A673 (cell line): ENCODE data around the gene FES. TPM values are rescaled to one million over a fixed set of nuclear protein-coding genes. Genes with fewer than 3 reads are reported as not detected.

Experiments used
- BruUV-seq: library from RNA; stranded (reverse); fragments of 400-500 nt; replicated peaks from 2 replicates; lab custom pipeline; 2021; lab: Mats Ljungman, UMichigan
- CTCF ChIA-PET: fragments of 300-600 bp; sonication (Branson Sonifier 250); formaldehyde crosslinking; loops from one replicate; lab custom pipeline; 2022; ENCODE audit warnings: antibody characterized with exemption; lab: Charles Lee
- POLR2A ChIA-PET: fragments of 300-600 bp; sonication (Branson Sonifier 250); formaldehyde crosslinking; loops from one replicate; lab custom pipeline; 2022; ENCODE audit warnings: antibody characterized with exemption; ENCODE audit not compliant: low non-redundant PET; lab: Charles Lee
- DNase-seq: peaks from one replicate; pipeline ENCODE4 v3.0.0-alpha.2; 2015; ENCODE audit warnings: low spot score
- H3K27ac ChIP-seq: fragments of 200-600 bp; sonication (generic); 2 replicates; pipeline ENCODE4 v1.5.1; 2016; ENCODE audit warnings: mixed run types, low read depth, mild to moderate bottlenecking, mixed read lengths, antibody characterized with exemption, low read length; ENCODE audit not compliant: poor library complexity, severe bottlenecking
- H3K27me3 ChIP-seq: fragments of 200-600 bp; sonication (generic); replicated peaks from 2 replicates; pipeline ENCODE4 v1.6.1; 2017; ENCODE audit warnings: mixed run types, low read depth, mild to moderate bottlenecking, mixed read lengths, antibody characterized with exemption, low read length; ENCODE audit not compliant: insufficient read depth, poor library complexity
- H3K36me3 ChIP-seq: fragments of 200-600 bp; sonication (generic); 2 replicates; pipeline ENCODE4 v1.6.1; 2016; ENCODE audit warnings: mixed run types, mild to moderate bottlenecking, mixed read lengths, antibody characterized with exemption, low read length; ENCODE audit not compliant: insufficient read depth, poor library complexity, severe bottlenecking
- H3K4me1 ChIP-seq: fragments of 200-600 bp; sonication (generic); 2 replicates; pipeline ENCODE4 v1.6.1; 2017; ENCODE audit warnings: mixed run types, mild to moderate bottlenecking, mixed read lengths, antibody characterized with exemption, low read length; ENCODE audit not compliant: insufficient read depth, poor library complexity, severe bottlenecking
- H3K4me3 ChIP-seq: fragments of 200-600 bp; sonication (generic); 2 replicates; pipeline ENCODE4 v1.5.1; 2016; ENCODE audit warnings: low read depth, mixed run types, mild to moderate bottlenecking, mixed read lengths, low read length; ENCODE audit not compliant: poor library complexity, severe bottlenecking
- H3K9me3 ChIP-seq: fragments of 200-600 bp; sonication (generic); 2 replicates; pipeline ENCODE4 v1.6.1; 2016; ENCODE audit warnings: mixed run types, low read depth, mild to moderate bottlenecking, mixed read lengths, antibody characterized with exemption, low read length; ENCODE audit not compliant: poor library complexity, severe bottlenecking
- EZH2 ChIP-seq: fragments of 200-600 bp; sonication (generic); IDR thresholded peaks from 2 replicates; pipeline ENCODE4 v1.6.1; 2017; ENCODE audit warnings: borderline replicate concordance, low read depth, mild to moderate bottlenecking, mixed read lengths, antibody characterized with exemption, low read length; ENCODE audit not compliant: poor library complexity, severe bottlenecking
- intact Hi-C: fragments of 100-400 bp; cut with micrococcal nuclease; formaldehyde crosslinking; loops from one replicate; pipeline ENCODE4 v1.10.0; 2022; ENCODE audit not compliant: unreplicated experiment
- total RNA-seq: library from RNA; stranded (reverse); gene quantifications from 2 replicates; pipeline ENCODE4 v1.2.3, GENCODE V29; 2021
- TF ChIP-seq, protein P1 (sequence below): fragments of 300-800, 200-600 bp; sonication (generic); conservative IDR thresholded peaks from 2 replicates; pipeline ENCODE4 v1.5.1; 2017; ENCODE audit warnings: low read depth, mild to moderate bottlenecking, antibody characterized with exemption, low read length, moderate library complexity, mixed read lengths

The FES gene
- total RNA-seq, 1 experiment from 2014 or later: 3.8 TPM

DNA sequence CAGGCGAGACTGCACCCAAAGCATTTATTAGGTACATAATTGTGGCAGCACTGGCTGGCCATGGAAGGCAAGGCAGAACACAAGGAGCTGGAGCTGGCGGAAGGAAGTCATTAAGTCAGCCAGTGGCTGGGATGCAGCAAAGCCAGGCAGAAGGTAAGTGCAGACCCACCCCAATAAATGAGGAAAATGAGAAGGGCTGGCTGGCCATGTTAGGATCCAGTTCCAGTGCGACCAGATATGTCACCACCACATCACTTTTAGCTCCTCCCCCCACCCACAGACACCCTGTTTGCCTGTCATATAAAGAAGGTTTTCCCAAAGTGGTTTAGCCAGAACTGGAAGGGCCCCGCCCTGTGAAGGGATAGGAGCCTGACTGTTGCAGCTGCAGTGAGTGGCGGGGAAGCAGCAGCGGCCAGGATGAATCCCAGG, 16.0 kb upstream of the FES start, which contains the start of gene FURIN:
FURIN (plus strand) TSS at position 328 of the 429 bp plus-strand sequence. CDS start 7,153 bp downstream, outside the sequence.
- H3K27me3 ChIP-seq: no peaks in the 10 kb centered on the region
- H3K36me3 ChIP-seq: no peaks in the 10 kb centered on the region
- H3K9me3 ChIP-seq: no peaks in the 10 kb centered on the region
- peak within 1 kb of the TSS; percentile 90 for H3K27ac ChIP-seq
- ChIA-PET CTCF (interaction anchor here (1.2 kb wide), 1 partner anchor 220 kb away, joined by 3 read pairs; no protein-coding TSS in a partner anchor), POLR2A (no interaction called here)
- DNase-seq: peak; percentile 38
- peaks cover 37% of the 10 kb centered on the region for H3K4me1 ChIP-seq
- intact Hi-C loops: no loop called here
- BruUV-seq: no TSS peak
- no peak within 1 kb of the TSS for H3K4me3 ChIP-seq
- TF ChIP-seq EZH2: no peak
- TF ChIP-seq, protein P1, sequence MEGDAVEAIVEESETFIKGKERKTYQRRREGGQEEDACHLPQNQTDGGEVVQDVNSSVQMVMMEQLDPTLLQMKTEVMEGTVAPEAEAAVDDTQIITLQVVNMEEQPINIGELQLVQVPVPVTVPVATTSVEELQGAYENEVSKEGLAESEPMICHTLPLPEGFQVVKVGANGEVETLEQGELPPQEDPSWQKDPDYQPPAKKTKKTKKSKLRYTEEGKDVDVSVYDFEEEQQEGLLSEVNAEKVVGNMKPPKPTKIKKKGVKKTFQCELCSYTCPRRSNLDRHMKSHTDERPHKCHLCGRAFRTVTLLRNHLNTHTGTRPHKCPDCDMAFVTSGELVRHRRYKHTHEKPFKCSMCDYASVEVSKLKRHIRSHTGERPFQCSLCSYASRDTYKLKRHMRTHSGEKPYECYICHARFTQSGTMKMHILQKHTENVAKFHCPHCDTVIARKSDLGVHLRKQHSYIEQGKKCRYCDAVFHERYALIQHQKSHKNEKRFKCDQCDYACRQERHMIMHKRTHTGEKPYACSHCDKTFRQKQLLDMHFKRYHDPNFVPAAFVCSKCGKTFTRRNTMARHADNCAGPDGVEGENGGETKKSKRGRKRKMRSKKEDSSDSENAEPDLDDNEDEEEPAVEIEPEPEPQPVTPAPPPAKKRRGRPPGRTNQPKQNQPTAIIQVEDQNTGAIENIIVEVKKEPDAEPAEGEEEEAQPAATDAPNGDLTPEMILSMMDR: no peak

DNA sequence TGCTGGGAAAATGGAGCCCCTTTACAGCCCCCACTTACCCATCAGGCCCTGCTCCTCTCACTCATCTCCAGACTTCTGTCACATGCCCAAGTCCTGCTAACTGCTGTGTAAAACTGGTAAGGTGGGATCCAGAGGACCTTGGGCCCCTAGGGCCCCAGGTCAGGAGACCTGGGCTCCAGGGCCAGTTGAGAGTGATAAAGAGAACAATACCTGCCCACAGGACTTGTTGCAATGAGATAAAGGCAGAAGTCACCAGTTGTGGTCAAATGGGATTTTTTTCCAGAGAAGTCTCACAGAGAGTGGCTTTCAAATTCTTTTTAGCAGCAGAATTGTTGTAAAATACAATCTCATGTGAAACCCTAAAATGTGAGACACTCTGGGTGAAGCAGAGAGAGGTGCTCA, 15.2 kb upstream of the FES start:
- Histone ChIP-seq H3K27ac (peak overlapping the region; percentile 90), H3K4me3 (no peak overlapping the region), H3K36me3 (no peaks in the 10 kb centered on the region), H3K4me1 (peaks cover 45% of the 10 kb centered on the region), H3K9me3 (no peaks in the 10 kb centered on the region), H3K27me3 (no peaks in the 10 kb centered on the region)
- DNase-seq: no peak
- ChIA-PET CTCF (no interaction called here), POLR2A (no interaction called here)
- intact Hi-C loops: no loop called here
- no TSS peak for BruUV-seq
- no peak for TF ChIP-seq EZH2
- TF ChIP-seq, protein P1: no peak

DNA sequence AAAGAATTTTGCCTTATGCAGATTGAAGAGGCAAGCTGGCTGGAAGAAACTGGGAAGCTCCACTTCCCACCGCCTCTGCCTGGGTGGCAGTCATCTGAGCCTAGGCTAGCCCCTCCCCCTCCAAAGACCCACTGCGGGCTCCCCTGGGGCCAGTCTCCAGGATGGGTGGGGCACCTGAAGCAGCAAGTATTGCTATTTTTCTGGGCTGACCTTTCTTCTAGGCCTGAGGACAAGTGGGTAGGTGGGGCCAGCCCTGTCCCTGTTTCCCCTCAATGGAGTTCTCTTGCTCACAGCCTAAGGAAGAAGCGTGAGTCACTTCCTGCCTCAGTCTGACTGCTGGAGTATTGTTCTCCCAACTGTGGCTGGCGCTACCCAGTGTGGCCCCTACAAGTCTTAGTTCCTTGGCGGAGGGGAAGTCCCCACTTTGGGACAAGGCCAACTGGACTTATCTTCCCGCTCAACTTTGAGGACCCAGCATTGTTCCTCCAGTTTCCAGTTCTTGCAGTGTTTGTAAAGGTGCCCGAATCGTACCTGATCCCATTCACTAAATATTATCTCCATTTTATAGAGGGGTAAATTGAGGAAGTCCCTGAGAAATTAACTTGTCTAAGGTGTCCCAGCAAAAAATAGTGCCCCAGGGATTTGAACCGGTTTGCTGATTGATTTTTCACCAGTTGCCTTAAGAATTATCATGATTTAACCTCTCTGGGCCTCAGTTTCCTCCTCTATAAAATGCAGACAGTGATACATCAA, 14.5 kb upstream of the FES start:
- TF ChIP-seq EZH2: no peak
- TF ChIP-seq, protein P1: no peak
- ChIA-PET POLR2A (interaction anchor here (0.6 kb wide), 1 partner anchor 775 kb away, joined by 5 read pairs; no protein-coding TSS in a partner anchor), CTCF (interaction anchor here (1.1 kb wide), 1 partner anchor 62 kb away, joined by 3 read pairs; no protein-coding TSS in a partner anchor)
- Histone ChIP-seq H3K27me3 (no peaks in the 10 kb centered on the region), H3K9me3 (no peaks in the 10 kb centered on the region), H3K36me3 (no peaks in the 10 kb centered on the region), H3K4me3 (no peak overlapping the region), H3K4me1 (peaks cover 45% of the 10 kb centered on the region), H3K27ac (peak overlapping the region; percentile 90)
- peak; percentile 94 for DNase-seq
- intact Hi-C loops: loop anchor here (2.0 to 5.0 kb wide), 2 partner anchors 31 to 207 kb away; no protein-coding TSS in a partner anchor
- no TSS peak for BruUV-seq
